Endothelial cell of umbilical vein (primary cell): ENCODE measurements around the gene TIMM21. TPM values are rescaled to one million over a fixed set of nuclear protein-coding genes. Genes with fewer than 3 reads are reported as not detected.

Experiments used
- BruUV-seq: library from RNA; stranded (reverse); fragments of 400-500 nt; replicated peaks from 2 replicates; lab custom pipeline; 2021; lab: Mats Ljungman, UMichigan
- CTCF ChIA-PET: fragments of 300-600, 350-600 bp; sonication (Branson Sonifier 250); formaldehyde crosslinking; loops from one replicate; lab custom pipeline; 2021; ENCODE audit warnings: antibody characterized with exemption, inconsistent platforms; lab: Charles Lee
- POLR2A ChIA-PET: fragments of 300-600, 350-600 bp; sonication (Branson Sonifier 250); formaldehyde crosslinking; loops from one replicate; lab custom pipeline; 2021; ENCODE audit warnings: antibody characterized with exemption, inconsistent platforms; lab: Charles Lee
- DNase-seq: peaks from one replicate; pipeline ENCODE4 v3.0.0-alpha.2; 2011; ENCODE audit warnings: low read depth, low spot score
- FAIRE-seq: peaks from 2 replicates; lab custom pipeline; 2011; peaks lifted over from hg19 to GRCh38; lab: Jason Lieb, UNC
- H2AFZ ChIP-seq: 2 replicates; pipeline ENCODE4 v1.6.0; 2012; ENCODE audit warnings: low read depth, low read length, control low read depth, inconsistent platforms
- H3K27ac ChIP-seq: 2 replicates; pipeline ENCODE4 v1.5.1; 2011; ENCODE audit warnings: low read depth, mild to moderate bottlenecking, control low read depth, low read length, moderate library complexity; ENCODE audit not compliant: insufficient read depth
- H3K27me3 ChIP-seq, 2 experiments: 2 replicates each; pipeline versions ENCODE4 v1.6.0 to v1.6.1; 2011; ENCODE audit warnings: low read length in 2 of 2, mixed read lengths in 1 of 2; ENCODE audit not compliant: control insufficient read depth in 2 of 2, insufficient read depth in 2 of 2
- H3K36me3 ChIP-seq, 2 experiments: 2 replicates in 1 of 2; 3 replicates in 1 of 2; pipeline ENCODE4 v1.5.1; 2011; ENCODE audit warnings: low read length in 2 of 2, mild to moderate bottlenecking in 1 of 2, moderate library complexity in 1 of 2; ENCODE audit not compliant: control insufficient read depth in 2 of 2, insufficient read depth in 2 of 2; ENCODE audit errors: extremely low read depth in 1 of 2
- H3K4me1 ChIP-seq: 3 replicates; pipeline ENCODE4 v1.5.1; 2011; ENCODE audit warnings: mild to moderate bottlenecking, low read length; ENCODE audit not compliant: control insufficient read depth, insufficient read depth; ENCODE audit errors: extremely low read depth
- H3K4me2 ChIP-seq: 2 replicates; pipeline ENCODE4 v1.6.1; 2011; ENCODE audit warnings: low read length, control low read depth, mixed read lengths; ENCODE audit not compliant: insufficient read depth
- H3K4me3 ChIP-seq, 3 experiments: fragments of 200-600 bp in 1 of 3; sonication (generic), shearing (Covaris generic) in 1 of 3; replicated peaks in 1 of 3; 2 replicates each; pipeline ENCODE4 v1.5.1; 2011 to 2016; ENCODE audit warnings: control low read depth in 3 of 3, low read length in 3 of 3, mild to moderate bottlenecking in 2 of 3, inconsistent platforms in 1 of 3, low read depth in 1 of 3, moderate library complexity in 1 of 3; ENCODE audit not compliant: insufficient read depth in 1 of 3
- H3K79me2 ChIP-seq: 2 replicates; pipeline ENCODE4 v1.6.0; 2012; ENCODE audit warnings: low read length, inconsistent platforms; ENCODE audit not compliant: control insufficient read depth, insufficient read depth
- H3K9ac ChIP-seq: replicated peaks from 2 replicates; pipeline ENCODE3; 2011; ENCODE audit warnings: low read length, control low read depth; ENCODE audit not compliant: insufficient read depth; ENCODE audit errors: extremely low read depth
- H3K9me1 ChIP-seq: replicated peaks from 3 replicates; pipeline ENCODE4 v1.6.0; 2011; ENCODE audit warnings: mild to moderate bottlenecking, low read length; ENCODE audit not compliant: control insufficient read depth, insufficient read depth; ENCODE audit errors: extremely low read depth
- H3K9me3 ChIP-seq: replicated peaks from 2 replicates; pipeline ENCODE4 v1.5.1; 2012; ENCODE audit warnings: low read length, inconsistent platforms; ENCODE audit not compliant: control insufficient read depth, insufficient read depth
- H4K20me1 ChIP-seq: replicated peaks from 2 replicates; pipeline ENCODE3; 2011; ENCODE audit warnings: mild to moderate bottlenecking, low read length; ENCODE audit not compliant: control insufficient read depth, insufficient read depth; ENCODE audit errors: extremely low read depth
- FOS ChIP-seq: IDR thresholded peaks from 2 replicates; pipeline ENCODE4 v1.6.1; 2011; ENCODE audit warnings: mild to moderate bottlenecking, low read length, moderate library complexity, borderline replicate concordance; ENCODE audit not compliant: insufficient read depth
- GATA2 ChIP-seq: IDR thresholded peaks from 2 replicates; pipeline ENCODE4 v1.7.0; 2011; ENCODE audit warnings: low read depth, mild to moderate bottlenecking, moderate library complexity, mixed read lengths, low read length; ENCODE audit not compliant: insufficient read length, insufficient read depth
- JUN ChIP-seq: IDR thresholded peaks from 2 replicates; pipeline ENCODE4 v1.6.1; 2011; ENCODE audit warnings: borderline replicate concordance, low read depth; ENCODE audit not compliant: insufficient read length, insufficient read depth
- POLR2A ChIP-seq: IDR thresholded peaks from 2 replicates; pipeline ENCODE4 v1.6.1; 2012; ENCODE audit warnings: low read depth, mild to moderate bottlenecking, control low read depth, low read length
- dilution Hi-C: fragments of 300-500 bp; cut with MboI; formaldehyde crosslinking; loops from one replicate; pipeline ENCODE4 v1.15.0; 2019; ENCODE audit warnings: low sequenced_read_pairs; ENCODE audit not compliant: extremely low pct_ligation_motif_present
- intact Hi-C: fragments of 100-400 bp; cut with micrococcal nuclease; formaldehyde crosslinking; loops from one replicate; pipeline ENCODE4 v1.10.0; 2022
- polyA plus RNA-seq, 4 experiments: library from polyadenylated mRNA; depleted of rRNA in 3 of 4; stranded (reverse) in 3 of 4; unstranded in 1 of 4; fragments of >200 nt; gene quantifications; 2 replicates each; pipeline versions ENCODE4 v1.2.1 to v1.2.3, GENCODE V29; 2011 to 2012; ENCODE audit warnings: missing spikeins in 1 of 4
- total RNA-seq: library from RNA; stranded (reverse); gene quantifications from 2 replicates; pipeline ENCODE4 v1.2.3, GENCODE V29; 2021
- TF ChIP-seq, protein P1 (sequence below), 2 donors: IDR thresholded peaks; 1 replicate in 1 of 2; 2 replicates in 1 of 2; pipeline ENCODE4 v1.5.1; 2011; ENCODE audit warnings: low read length in 2 of 2, mild to moderate bottlenecking in 2 of 2, moderate library complexity in 2 of 2, control low read depth in 1 of 2, inconsistent platforms in 1 of 2, low read depth in 1 of 2; ENCODE audit not compliant: insufficient read depth in 1 of 2; ENCODE audit errors: extremely low read depth in 1 of 2

TIMM21 gene
- total and polyA plus RNA-seq, 2 donors (not counting 3 experiments of a cell fraction or from before 2014, with no cell fraction given): 22.9 to 38.9 TPM

DNA sequence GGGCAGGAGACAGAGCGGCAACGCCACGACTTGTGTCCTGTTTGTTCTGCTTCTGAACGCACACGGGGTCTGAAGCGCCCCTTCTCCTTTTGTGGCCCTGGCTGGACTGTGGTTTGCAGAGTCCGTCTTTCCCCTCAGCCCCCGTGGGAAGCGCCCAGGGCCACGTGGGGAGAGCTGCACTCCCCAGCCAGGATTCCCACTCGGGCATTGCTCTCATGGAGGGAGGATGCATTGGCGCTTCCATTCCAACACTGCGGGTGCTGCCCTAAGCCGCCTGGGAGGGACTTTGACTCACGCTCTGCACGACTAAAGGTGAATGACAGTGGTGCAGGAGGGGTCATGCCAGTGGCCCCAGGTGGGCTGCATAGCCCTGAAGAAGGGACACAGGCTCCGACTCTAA is 52.5 kb downstream of the TIMM21 start:
- no peak overlapping the region for H3K9ac ChIP-seq
- no peak overlapping the region for H3K27ac ChIP-seq
- no peaks in the 10 kb centered on the region for H4K20me1 ChIP-seq
- H3K36me3 ChIP-seq: no peaks in the 10 kb centered on the region
- FAIRE-seq: no peak
- TF ChIP-seq, protein P1, sequence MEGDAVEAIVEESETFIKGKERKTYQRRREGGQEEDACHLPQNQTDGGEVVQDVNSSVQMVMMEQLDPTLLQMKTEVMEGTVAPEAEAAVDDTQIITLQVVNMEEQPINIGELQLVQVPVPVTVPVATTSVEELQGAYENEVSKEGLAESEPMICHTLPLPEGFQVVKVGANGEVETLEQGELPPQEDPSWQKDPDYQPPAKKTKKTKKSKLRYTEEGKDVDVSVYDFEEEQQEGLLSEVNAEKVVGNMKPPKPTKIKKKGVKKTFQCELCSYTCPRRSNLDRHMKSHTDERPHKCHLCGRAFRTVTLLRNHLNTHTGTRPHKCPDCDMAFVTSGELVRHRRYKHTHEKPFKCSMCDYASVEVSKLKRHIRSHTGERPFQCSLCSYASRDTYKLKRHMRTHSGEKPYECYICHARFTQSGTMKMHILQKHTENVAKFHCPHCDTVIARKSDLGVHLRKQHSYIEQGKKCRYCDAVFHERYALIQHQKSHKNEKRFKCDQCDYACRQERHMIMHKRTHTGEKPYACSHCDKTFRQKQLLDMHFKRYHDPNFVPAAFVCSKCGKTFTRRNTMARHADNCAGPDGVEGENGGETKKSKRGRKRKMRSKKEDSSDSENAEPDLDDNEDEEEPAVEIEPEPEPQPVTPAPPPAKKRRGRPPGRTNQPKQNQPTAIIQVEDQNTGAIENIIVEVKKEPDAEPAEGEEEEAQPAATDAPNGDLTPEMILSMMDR (IDR thresholded peaks at IDR 0.05; ENCODE audit: extremely low read depth in 1 of 2, insufficient read depth in 1 of 2, low read depth in 1 of 2, low read length in 2 of 2): no peak
- no peak for TF ChIP-seq GATA2
- TF ChIP-seq FOS: no peak
- TF ChIP-seq POLR2A: no peak
- no peak for TF ChIP-seq JUN
- no peaks in the 10 kb centered on the region for H3K4me1 ChIP-seq
- DNase-seq: no peak
- no peaks in the 10 kb centered on the region for H3K9me1 ChIP-seq
- dilution Hi-C loops: no loop called here
- intact Hi-C loops: no loop called here
- H3K4me2 ChIP-seq: no peak overlapping the region
- H3K4me3 ChIP-seq: no peak overlapping the region
- H3K9me3 ChIP-seq: no peaks in the 10 kb centered on the region
- no peak overlapping the region for H2AFZ ChIP-seq
- POLR2A ChIA-PET: no interaction called here
- no peaks in the 10 kb centered on the region for H3K27me3 ChIP-seq
- BruUV-seq: no TSS peak
- no peaks in the 10 kb centered on the region for H3K79me2 ChIP-seq
- CTCF ChIA-PET: interaction anchor here (2.4 to 4.5 kb wide), 2 partner anchors 141 to 351 kb away, joined by 13 to 130 read pairs; no protein-coding TSS in a partner anchor

DNA sequence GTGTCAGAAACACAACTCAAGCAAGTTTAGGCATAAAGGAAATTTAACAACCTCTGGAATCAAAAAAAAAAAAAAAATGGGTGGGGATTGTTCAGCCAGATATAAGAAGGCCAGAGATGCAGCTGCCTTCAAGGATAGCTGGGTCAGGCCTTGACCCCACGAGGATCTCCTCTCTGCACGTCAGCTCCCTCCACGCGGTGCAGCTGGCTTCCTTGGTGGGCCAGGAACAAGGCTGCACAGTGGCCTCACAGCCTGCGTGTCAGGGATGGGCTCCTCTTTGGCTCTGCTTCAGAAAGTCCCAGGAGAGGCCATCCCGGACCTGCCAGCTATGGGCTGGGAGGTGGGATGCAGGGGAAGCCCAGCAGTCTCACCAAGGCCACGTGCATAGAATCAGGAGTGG is 55.5 kb downstream of the TIMM21 start:
- Histone ChIP-seq H4K20me1 (no peaks in the 10 kb centered on the region), H3K27ac (no peak overlapping the region), H3K36me3 (no peaks in the 10 kb centered on the region), H3K79me2 (no peaks in the 10 kb centered on the region), H3K4me3 (no peak overlapping the region), H3K9me1 (no peaks in the 10 kb centered on the region), H3K4me1 (no peaks in the 10 kb centered on the region), H2AFZ (no peak overlapping the region), H3K9me3 (no peaks in the 10 kb centered on the region), H3K4me2 (no peak overlapping the region), H3K9ac (no peak overlapping the region), H3K27me3 (no peaks in the 10 kb centered on the region)
- no peak for FAIRE-seq
- ChIA-PET CTCF (interaction anchor here (1.0 kb wide), 1 partner anchor 9 kb away, joined by 8 read pairs; no protein-coding TSS in a partner anchor), POLR2A (no interaction called here)
- BruUV-seq: no TSS peak
- dilution Hi-C loops: no loop called here
- TF ChIP-seq POLR2A (no peak), GATA2 (no peak)
- DNase-seq: no peak
- intact Hi-C loops: no loop called here
